Adipocyte (in vitro differentiated cells): ENCODE results near the gene HUNK.
"Not testable (repeated sequence)": the region's sequence is repeated elsewhere in the genome, so short reads cannot be mapped to it uniquely, and the experiment has no call there.

ENCODE experiments used
- DNase-seq: peaks from one replicate; pipeline ENCODE4 v3.0.0-alpha.2; 2015; ENCODE audit warnings: low read depth
- H3K27me3 ChIP-seq: replicated peaks from 2 replicates; pipeline ENCODE4 v1.7.0; 2013; ENCODE audit warnings: mild to moderate bottlenecking, low read length, moderate library complexity; ENCODE audit not compliant: control insufficient read depth, insufficient read depth
- H3K36me3 ChIP-seq: 2 replicates; pipeline ENCODE4 v1.7.0; 2013; ENCODE audit warnings: low read length, mild to moderate bottlenecking, moderate library complexity; ENCODE audit not compliant: control insufficient read depth, insufficient read depth, severe bottlenecking
- H3K4me1 ChIP-seq: 2 replicates; pipeline ENCODE4 v1.7.0; 2013; ENCODE audit warnings: mild to moderate bottlenecking, low read length, moderate library complexity; ENCODE audit not compliant: control insufficient read depth, insufficient read depth
- H3K4me3 ChIP-seq: 2 replicates; pipeline ENCODE4 v1.7.0; 2013; ENCODE audit warnings: mild to moderate bottlenecking, low read length, moderate library complexity
- H3K9ac ChIP-seq: 2 replicates; pipeline ENCODE4 v1.7.0; 2013; ENCODE audit warnings: mild to moderate bottlenecking, low read length, moderate library complexity
- H3K9me3 ChIP-seq: 2 replicates; pipeline ENCODE4 v1.7.0; 2013; ENCODE audit warnings: mild to moderate bottlenecking, low read length, moderate library complexity; ENCODE audit not compliant: control insufficient read depth

The HUNK gene

GRCh38 chr21:32015461-32016139 lies 142.8 kb downstream of the HUNK start:
- no peaks in the 10 kb centered on the region for H3K4me1 ChIP-seq
- H3K36me3 ChIP-seq = no peaks in the 10 kb centered on the region
- peaks cover 12% of the 10 kb centered on the region for H3K27me3 ChIP-seq
- no peak for DNase-seq
- H3K9ac ChIP-seq = no peak overlapping the region
- H3K4me3 ChIP-seq = no peak overlapping the region
- H3K9me3 ChIP-seq = no peaks in the 10 kb centered on the region

GRCh38 chr21:32018381-32018780 lies 145.6 kb downstream of the HUNK start:
- H3K27me3 ChIP-seq = peaks cover 17% of the 10 kb centered on the region
- DNase-seq = no peak
- H3K36me3 ChIP-seq = no peaks in the 10 kb centered on the region
- H3K9me3 ChIP-seq = no peaks in the 10 kb centered on the region
- no peak overlapping the region for H3K4me3 ChIP-seq
- no peak overlapping the region for H3K9ac ChIP-seq
- H3K4me1 ChIP-seq = no peaks in the 10 kb centered on the region

DNA sequence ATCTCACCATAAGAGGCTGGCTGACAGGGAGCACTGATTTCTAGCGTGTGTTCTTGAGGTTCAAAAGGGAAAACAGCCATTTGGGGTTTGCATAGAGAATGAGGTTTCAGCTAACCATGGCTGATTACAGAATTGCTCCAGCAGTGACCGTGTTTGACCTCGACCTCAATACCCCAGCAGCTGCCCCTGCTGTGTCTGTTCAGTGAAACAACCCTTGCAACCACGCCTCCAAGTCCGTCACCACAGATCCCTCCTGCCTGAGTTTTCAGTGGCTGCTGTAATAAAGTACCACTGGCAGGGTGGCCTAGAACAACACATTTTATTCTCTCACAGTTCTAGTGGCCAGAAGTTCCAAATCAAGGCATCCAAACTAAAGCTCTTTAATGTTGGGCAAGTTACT lies 147.7 kb downstream of the HUNK start:
- DNase-seq = no peak
- no peaks in the 10 kb centered on the region for H3K9me3 ChIP-seq
- H3K9ac ChIP-seq = no peak overlapping the region
- no peaks in the 10 kb centered on the region for H3K4me1 ChIP-seq
- H3K36me3 ChIP-seq = no peaks in the 10 kb centered on the region
- peaks cover 22% of the 10 kb centered on the region for H3K27me3 ChIP-seq
- H3K4me3 ChIP-seq = no peak overlapping the region

DNA sequence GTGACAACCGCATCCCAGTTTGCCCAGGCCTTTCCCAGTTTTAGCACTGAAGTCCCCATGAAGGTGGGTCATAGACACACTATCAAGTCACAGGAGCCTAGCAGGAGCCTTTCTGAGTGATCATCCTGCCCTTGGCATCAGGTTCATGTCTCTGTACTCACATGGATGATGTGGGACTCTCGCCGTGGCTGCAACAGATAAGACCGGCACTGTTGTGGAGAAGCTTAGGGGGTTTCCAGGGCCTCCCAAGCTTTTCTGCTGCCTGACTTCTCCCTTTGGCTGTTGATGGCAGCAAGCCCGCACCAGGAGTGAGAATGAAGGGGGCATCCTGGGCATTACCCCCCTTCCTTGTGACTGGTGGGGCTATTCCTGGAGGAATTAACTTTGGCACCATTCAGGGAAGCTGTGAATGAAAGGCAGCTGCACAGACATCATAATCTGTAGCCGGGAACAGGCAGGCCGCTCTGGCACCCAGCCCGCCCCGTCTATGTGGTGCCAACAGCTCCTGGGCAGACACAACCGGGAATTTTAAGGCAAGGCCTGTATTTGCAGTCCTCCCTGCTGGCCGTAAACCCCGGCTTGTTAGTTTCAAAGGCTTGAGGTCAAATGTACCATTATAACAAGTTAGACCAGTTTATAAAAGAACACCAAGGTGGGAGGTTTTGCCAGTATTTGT lies 148.6 kb downstream of the HUNK start:
- Histone ChIP-seq H3K9me3 (no peaks in the 10 kb centered on the region), H3K4me3 (no peak overlapping the region), H3K36me3 (no peaks in the 10 kb centered on the region), H3K4me1 (no peaks in the 10 kb centered on the region), H3K9ac (no peak overlapping the region), H3K27me3 (peaks cover 19% of the 10 kb centered on the region)
- no peak for DNase-seq

DNA sequence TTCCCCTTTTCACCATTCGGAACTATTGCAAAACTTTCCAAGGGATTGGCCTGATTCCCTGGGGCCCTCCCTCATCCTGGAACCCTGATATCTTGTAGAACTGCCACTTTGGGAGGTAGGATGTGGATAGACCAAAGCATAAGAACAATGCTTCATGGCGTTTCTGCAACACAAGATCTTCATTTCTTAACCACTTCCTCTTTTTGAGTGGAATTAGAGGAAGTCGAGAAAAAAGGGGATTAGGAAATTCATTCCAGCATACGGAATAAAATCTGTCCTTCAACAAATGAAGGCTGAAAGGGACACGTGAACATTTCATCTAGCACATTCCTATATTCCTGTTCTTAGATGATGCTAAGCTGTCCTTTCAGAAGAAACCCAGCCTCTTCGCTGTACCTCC lies 149.3 kb downstream of the HUNK start:
- no peak for DNase-seq
- Histone ChIP-seq H3K4me3 (no peak overlapping the region), H3K4me1 (no peaks in the 10 kb centered on the region), H3K9ac (no peak overlapping the region), H3K27me3 (peaks cover 14% of the 10 kb centered on the region), H3K36me3 (no peaks in the 10 kb centered on the region), H3K9me3 (no peaks in the 10 kb centered on the region)

GRCh38 chr21:32030146-32030652 lies 157.4 kb downstream of the HUNK start:
- Histone ChIP-seq H3K9ac (no peak overlapping the region), H3K4me3 (no peak overlapping the region), H3K36me3 (no peaks in the 10 kb centered on the region), H3K9me3 (no peaks in the 10 kb centered on the region), H3K4me1 (no peaks in the 10 kb centered on the region), H3K27me3 (peaks cover 38% of the 10 kb centered on the region)
- no peak for DNase-seq

- H3K27me3 ChIP-seq = peaks cover 20% of the 10 kb centered on the region
- no peak overlapping the region for H3K4me3 ChIP-seq
- H3K9me3 ChIP-seq = no peaks in the 10 kb centered on the region
- DNase-seq = no peak
- no peaks in the 10 kb centered on the region for H3K36me3 ChIP-seq
- no peaks in the 10 kb centered on the region for H3K4me1 ChIP-seq
- no peak overlapping the region for H3K9ac ChIP-seq
Observed at GRCh38 chr21:32034850-32035249, 162.0 kb downstream of the HUNK start.

DNA sequence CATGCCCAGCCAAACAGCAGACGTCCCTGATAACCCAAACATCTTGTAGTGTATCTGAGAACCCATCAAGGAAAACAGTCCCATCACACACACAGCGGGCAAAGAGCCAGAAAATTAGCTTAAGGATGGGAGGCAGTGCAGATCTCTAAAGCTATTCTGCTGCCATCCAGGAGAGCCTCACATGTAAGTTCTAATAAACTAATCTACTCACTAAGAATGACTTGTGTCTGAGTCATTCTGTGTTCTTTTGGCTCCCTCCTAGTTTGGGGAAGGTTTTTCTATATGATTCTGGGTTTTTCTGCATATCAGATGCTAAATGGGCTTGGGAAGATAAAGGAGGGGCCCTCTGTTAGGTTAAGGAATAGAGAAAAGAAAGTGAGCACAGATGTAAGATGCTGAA lies 162.8 kb downstream of the HUNK start:
- H3K9ac ChIP-seq = no peak overlapping the region
- peaks cover 14% of the 10 kb centered on the region for H3K27me3 ChIP-seq
- no peak for DNase-seq
- no peak overlapping the region for H3K4me3 ChIP-seq
- no peaks in the 10 kb centered on the region for H3K36me3 ChIP-seq
- no peaks in the 10 kb centered on the region for H3K4me1 ChIP-seq
- H3K9me3 ChIP-seq = no peaks in the 10 kb centered on the region

DNA sequence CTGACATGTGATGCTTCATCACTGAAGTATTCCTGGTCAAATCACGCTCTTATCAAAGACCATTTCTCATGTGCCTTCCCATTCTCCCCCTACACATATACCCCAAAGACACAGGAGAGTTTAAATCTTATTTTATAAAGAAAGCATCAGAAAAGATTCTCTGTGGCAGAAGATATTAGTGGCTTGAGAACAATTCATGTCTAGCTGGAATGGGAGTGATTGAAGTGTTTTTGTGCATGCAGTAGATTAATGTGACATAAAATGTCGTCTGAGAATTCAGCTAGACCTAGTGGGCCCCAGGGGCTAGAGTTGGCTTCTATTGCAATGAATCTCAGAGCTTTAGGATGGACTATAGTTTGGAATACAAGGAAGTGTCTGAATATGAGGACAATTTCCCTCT lies 163.9 kb downstream of the HUNK start:
- Histone ChIP-seq H3K4me1 (no peaks in the 10 kb centered on the region), H3K9ac (no peak overlapping the region), H3K27me3 (peaks cover 3% of the 10 kb centered on the region), H3K36me3 (no peaks in the 10 kb centered on the region), H3K4me3 (no peak overlapping the region), H3K9me3 (no peaks in the 10 kb centered on the region)
- DNase-seq = no peak

- H3K9me3 ChIP-seq, H3K4me3 ChIP-seq, H3K36me3 ChIP-seq, H3K9ac ChIP-seq, H3K4me1 ChIP-seq, DNase-seq, H3K27me3 ChIP-seq: not testable (repeated sequence)
Observed at GRCh38 chr21:32038751-32039150, 165.9 kb downstream of the HUNK start.

GRCh38 chr21:32043458-32043857 lies 170.6 kb downstream of the HUNK start:
- H3K4me3 ChIP-seq = no peak overlapping the region
- H3K36me3 ChIP-seq = no peaks in the 10 kb centered on the region
- no peaks in the 10 kb centered on the region for H3K4me1 ChIP-seq
- no peak for DNase-seq
- peaks cover 3% of the 10 kb centered on the region for H3K27me3 ChIP-seq
- H3K9ac ChIP-seq = no peak overlapping the region
- no peaks in the 10 kb centered on the region for H3K9me3 ChIP-seq
